Smooth muscle cell of bladder (primary cell): ENCODE data around the gene ZBTB6. TPM values are rescaled to one million over a fixed set of nuclear protein-coding genes. Genes with fewer than 3 reads are reported as not detected.

Source experiments
- total RNA-seq: library from RNA; depleted of rRNA; stranded (reverse); fragments of >200 nt; gene quantifications from 2 replicates; pipeline ENCODE4 v1.2.3, GENCODE V29; 2014

ZBTB6 gene
- 12.9 and 13.6 TPM in 2 replicates for total RNA-seq

DNA sequence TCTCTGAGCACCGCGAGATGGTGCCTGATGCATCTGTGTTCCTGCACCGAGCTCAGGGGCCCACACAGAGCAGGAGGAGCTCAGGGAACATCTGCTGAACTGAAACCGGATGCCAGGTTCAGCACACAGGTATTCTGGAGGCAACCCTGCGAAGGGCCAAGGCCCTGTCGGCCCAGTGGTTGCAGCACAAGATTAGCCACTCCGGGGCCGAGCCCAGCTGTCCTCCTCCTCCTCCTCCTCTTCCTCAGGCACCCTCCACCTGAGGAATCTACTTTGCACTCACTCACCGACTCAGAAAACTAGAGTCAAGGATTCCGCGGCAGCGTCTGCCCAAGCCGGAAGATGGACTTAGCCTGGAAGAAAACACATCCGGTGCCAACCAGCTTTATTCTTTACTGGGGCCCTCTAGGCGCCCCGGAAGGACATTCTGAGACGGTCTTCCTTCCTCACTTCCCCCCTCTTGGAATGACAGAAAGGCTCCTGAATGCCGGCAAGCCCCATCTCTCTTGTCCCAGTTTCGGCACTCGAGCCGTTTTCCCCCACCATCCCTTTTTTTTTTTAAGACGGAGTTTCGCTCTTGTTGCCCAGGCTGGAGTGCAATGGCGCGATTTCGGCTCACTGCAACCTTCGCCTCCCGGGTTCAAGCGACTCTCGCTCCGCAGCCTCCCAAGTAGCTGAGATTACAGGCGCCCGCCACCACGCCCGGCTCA lies at the start of gene ZBTB6:
ZBTB6 (minus strand) TSS at position 360 of the 710 bp plus-strand sequence. CDS start 1,251 bp downstream, outside the sequence.

GRCh38 chr9:122940749-122941581 lies 27.8 kb upstream of the ZBTB6 start, which contains the start of gene RABGAP1:
Gene RABGAP1 (plus strand): TSS chr9:122941020. CDS start chr9:122957060, 16,040 bp downstream.

GRCh38 chr9:122931226-122932121 lies 18.4 kb upstream of the ZBTB6 start, which contains the start of gene ZBTB26:
Gene ZBTB26 (minus strand): TSS chr9:122931512. CDS start chr9:122919934, 11,578 bp downstream.

DNA sequence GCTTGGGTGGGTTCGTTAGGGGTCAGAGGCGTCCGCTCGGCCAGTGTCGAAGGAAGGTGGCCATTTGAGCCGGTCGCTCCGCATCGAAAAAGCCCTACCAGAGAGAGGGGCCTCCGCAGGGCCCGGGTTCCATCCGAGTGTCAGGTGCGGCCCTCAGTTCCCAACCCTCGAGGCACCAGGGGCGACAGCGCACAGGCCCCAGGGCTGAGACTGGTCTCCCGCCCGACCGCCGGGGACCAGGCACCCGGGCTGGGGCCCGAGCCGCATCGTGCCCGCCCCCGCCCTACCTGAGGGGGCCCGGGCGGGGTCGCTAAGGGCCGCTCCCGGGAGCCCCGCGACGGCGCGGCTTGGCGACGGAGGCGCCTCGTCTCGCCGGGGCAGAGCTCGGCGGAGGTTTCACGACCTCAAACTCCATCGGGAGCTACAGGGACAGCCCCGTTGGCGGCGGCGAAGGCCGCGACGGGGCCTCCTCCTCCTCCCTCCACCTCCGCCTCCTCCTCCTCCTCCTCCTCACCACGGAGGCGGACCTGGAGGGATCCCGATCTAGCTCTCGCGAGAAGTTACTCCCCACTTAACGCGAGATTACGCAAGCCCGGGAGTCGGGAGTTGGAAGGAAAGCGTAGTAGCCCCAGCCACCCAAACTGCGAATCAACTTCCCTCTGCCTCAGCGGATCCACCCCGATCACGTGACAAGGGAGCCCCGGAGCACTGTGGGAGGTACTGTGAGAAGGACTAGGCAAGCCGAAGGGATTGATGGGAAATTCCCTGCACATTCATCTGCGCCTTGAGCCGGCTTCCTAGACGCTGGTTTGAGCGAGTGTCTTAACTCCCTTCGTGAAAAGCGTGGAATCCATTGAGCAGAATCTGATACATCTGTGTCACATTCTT lies 8.1 kb downstream of the ZBTB6 start, which contains the start of gene RC3H2:
RC3H2 (minus strand) TSS at position 537 of the 888 bp plus-strand sequence. CDS start 7,850 bp downstream, outside the sequence.

Other genes starting within 250 kb of the ZBTB6 start
- gene OR1L3, start 238.2 kb downstream of the ZBTB6 start, total RNA-seq: not detected in 2 replicates
- not detected in 2 replicates for gene OR1L4, start 189.3 kb downstream of the ZBTB6 start, total RNA-seq
- not detected in 2 replicates for gene OR1L6, start 171.0 kb downstream of the ZBTB6 start, total RNA-seq
- not detected in 2 replicates for gene OR5C1, start 124.4 kb downstream of the ZBTB6 start, total RNA-seq
- gene OR1K1, start 113.2 kb downstream of the ZBTB6 start, total RNA-seq: not detected in 2 replicates
- gene PDCL, start 84.7 kb downstream of the ZBTB6 start, total RNA-seq: 36.4 and 39.9 TPM in 2 replicates
- 31.1 and 38.4 TPM in 2 replicates for gene RC3H2, start 8.0 kb downstream of the ZBTB6 start, total RNA-seq
- 2.4 and 3.6 TPM in 2 replicates for gene ZBTB26, start 18.2 kb upstream of the ZBTB6 start, total RNA-seq
- 35.0 and 35.6 TPM in 2 replicates for gene RABGAP1, start 27.7 kb upstream of the ZBTB6 start, total RNA-seq
- gene GPR21, start 120.3 kb upstream of the ZBTB6 start, total RNA-seq: 0.83 and 1.1 TPM in 2 replicates